Stimulated activated memory B cell treated with anti-CD40 and anti-IgM and Interleukin-4, amounts not matched to agents 10 μg/mL and 1 μg/mL and 100 μg/mL, for 72 hours (primary cell): ENCODE results near the gene TDRD9.
"Not testable (repeated sequence)": the region's sequence is repeated elsewhere in the genome, so short reads cannot be mapped to it uniquely, and the experiment has no call there.

Source experiments
- ATAC-seq: fragments of 150-1000 bp; cut with Tn5 transposase; 2 replicates; pipeline ENCODE4 v1.10.0; 2021
- H3K27ac Mint-ChIP-seq: one replicate; pipeline ENCODE4 v1.8.0; 2022; ENCODE audit warnings: mild to moderate bottlenecking, mixed read lengths
- H3K27me3 Mint-ChIP-seq: one replicate; pipeline ENCODE4 v1.8.0; 2022; ENCODE audit warnings: mixed read lengths
- H3K36me3 Mint-ChIP-seq: one replicate; pipeline ENCODE4 v1.8.0; 2022; ENCODE audit warnings: mixed read lengths
- H3K4me1 Mint-ChIP-seq: one replicate; pipeline ENCODE4 v1.8.0; 2022; ENCODE audit warnings: mixed read lengths
- H3K4me3 Mint-ChIP-seq: one replicate; pipeline ENCODE4 v1.8.0; 2022; ENCODE audit warnings: mild to moderate bottlenecking, moderate library complexity, mixed read lengths
- H3K9me3 Mint-ChIP-seq: one replicate; pipeline ENCODE4 v1.8.0; 2022; ENCODE audit warnings: mixed read lengths

TDRD9 gene

DNA sequence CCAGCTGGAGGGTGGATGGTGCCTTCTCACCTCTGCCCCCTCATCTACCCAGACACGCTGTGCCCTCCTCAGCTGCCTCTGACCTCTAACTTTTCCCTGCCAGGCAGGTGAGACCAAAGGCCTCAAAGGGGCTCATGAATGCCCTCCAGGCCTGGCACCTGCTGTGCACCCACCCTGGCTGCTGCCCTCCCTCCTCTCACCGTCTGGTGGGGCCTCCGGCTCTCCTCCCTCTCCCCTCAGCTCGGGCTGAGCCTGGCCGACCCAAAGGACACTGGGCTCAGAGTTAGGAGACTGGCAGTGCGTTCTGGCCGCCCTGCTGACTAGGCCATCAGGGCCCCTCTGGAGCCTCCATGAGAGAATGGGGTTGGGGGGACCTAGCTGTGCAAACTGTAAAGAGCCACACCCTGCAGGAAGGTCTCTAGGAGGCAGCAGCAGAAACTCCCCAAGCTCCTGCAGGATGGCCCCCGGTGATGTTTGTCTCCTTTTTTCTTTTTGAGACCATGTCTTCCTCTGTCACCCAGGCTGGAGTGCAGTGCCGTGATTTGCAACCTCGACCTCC lies 40.6 kb upstream of the TDRD9 start:
- no peaks in the 10 kb centered on the region for H3K36me3 Mint-ChIP-seq
- no peaks in the 10 kb centered on the region for H3K4me1 Mint-ChIP-seq
- H3K27me3 Mint-ChIP-seq: peaks cover 8% of the 10 kb centered on the region
- H3K9me3 Mint-ChIP-seq: no peaks in the 10 kb centered on the region
- no peak for ATAC-seq
- H3K27ac Mint-ChIP-seq: no peak overlapping the region
- H3K4me3 Mint-ChIP-seq: no peak overlapping the region

DNA sequence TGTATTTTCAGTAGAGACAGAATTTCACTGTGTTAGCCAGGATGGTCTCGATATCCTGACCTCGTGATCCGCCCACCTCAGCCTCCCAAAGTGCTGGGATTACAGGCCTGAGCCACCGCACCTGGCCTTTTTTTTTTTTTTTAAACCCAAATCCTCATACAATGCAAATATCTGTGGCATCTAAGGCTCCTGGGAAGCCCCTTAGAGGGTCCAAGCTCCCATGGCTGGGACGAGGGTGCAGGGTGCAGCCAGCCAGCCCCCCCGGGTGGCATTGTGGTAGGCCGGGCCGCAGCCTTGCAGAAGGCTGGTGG lies 39.3 kb upstream of the TDRD9 start:
- not testable (repeated sequence) for H3K27ac Mint-ChIP-seq, H3K4me3 Mint-ChIP-seq, ATAC-seq, H3K9me3 Mint-ChIP-seq, H3K4me1 Mint-ChIP-seq, H3K27me3 Mint-ChIP-seq, H3K36me3 Mint-ChIP-seq

GRCh38 chr14:103889313-103890051 lies 38.8 kb upstream of the TDRD9 start:
- H3K4me1 Mint-ChIP-seq: no peaks in the 10 kb centered on the region
- no peak for ATAC-seq
- H3K4me3 Mint-ChIP-seq: no peak overlapping the region
- no peaks in the 10 kb centered on the region for H3K27me3 Mint-ChIP-seq
- no peaks in the 10 kb centered on the region for H3K36me3 Mint-ChIP-seq
- H3K9me3 Mint-ChIP-seq: no peaks in the 10 kb centered on the region
- no peak overlapping the region for H3K27ac Mint-ChIP-seq

GRCh38 chr14:103890052-103890371 lies 38.2 kb upstream of the TDRD9 start:
- Mint-ChIP-seq H3K27me3 (no peaks in the 10 kb centered on the region), H3K36me3 (no peaks in the 10 kb centered on the region), H3K9me3 (no peaks in the 10 kb centered on the region), H3K4me1 (no peaks in the 10 kb centered on the region), H3K27ac (no peak overlapping the region), H3K4me3 (no peak overlapping the region)
- ATAC-seq: no peak

DNA sequence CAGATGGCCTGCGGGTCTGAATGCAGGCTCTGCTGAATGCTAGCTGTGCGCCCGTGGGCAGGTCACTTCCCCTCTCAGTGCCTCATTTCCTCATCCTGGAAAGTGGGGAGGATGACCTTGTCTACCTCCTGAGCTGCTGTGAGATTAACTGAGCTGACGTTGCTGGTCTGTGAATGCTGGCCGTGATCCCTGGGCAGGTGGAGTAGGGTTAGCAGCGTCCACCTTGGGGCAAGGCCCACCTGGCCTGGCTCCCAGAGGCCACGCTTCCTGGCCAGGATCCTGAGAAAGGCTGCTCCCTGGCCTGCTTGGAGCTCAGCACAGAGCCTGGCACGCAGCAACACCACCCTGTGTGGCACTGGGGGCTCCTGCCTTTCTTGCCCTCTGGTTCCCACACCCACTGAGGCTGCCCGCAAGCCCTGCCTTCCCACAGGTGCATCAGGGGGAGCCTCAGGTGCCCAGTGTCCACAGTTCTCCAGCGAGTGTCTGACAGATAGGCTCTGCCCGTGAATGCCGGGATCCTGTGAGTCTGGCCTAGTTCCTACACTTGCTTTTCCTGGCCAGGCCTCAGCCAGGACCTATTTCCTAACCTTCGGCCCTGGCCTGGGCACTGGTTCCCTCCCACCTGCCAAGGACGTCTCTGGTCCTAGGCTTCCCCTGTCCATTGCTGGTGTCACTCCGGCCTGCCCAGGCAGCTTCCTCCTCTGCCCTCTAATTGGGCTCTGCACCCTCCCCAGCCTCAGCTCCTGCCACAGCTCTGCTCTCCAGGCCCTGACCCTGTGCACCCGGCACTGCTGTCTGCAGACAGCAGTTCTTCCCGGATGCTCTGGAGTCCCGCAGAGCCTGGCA lies 37.2 kb upstream of the TDRD9 start:
- Mint-ChIP-seq H3K9me3 (no peaks in the 10 kb centered on the region), H3K36me3 (no peaks in the 10 kb centered on the region), H3K4me1 (no peaks in the 10 kb centered on the region), H3K4me3 (no peak overlapping the region), H3K27me3 (peaks cover 2% of the 10 kb centered on the region), H3K27ac (no peak overlapping the region)
- no peak for ATAC-seq

GRCh38 chr14:103891667-103892215 lies 36.5 kb upstream of the TDRD9 start:
- peaks cover 9% of the 10 kb centered on the region for H3K27me3 Mint-ChIP-seq
- H3K4me1 Mint-ChIP-seq: no peaks in the 10 kb centered on the region
- H3K27ac Mint-ChIP-seq: no peak overlapping the region
- no peak overlapping the region for H3K4me3 Mint-ChIP-seq
- ATAC-seq: no peak
- peaks cover 4% of the 10 kb centered on the region for H3K9me3 Mint-ChIP-seq
- no peaks in the 10 kb centered on the region for H3K36me3 Mint-ChIP-seq

DNA sequence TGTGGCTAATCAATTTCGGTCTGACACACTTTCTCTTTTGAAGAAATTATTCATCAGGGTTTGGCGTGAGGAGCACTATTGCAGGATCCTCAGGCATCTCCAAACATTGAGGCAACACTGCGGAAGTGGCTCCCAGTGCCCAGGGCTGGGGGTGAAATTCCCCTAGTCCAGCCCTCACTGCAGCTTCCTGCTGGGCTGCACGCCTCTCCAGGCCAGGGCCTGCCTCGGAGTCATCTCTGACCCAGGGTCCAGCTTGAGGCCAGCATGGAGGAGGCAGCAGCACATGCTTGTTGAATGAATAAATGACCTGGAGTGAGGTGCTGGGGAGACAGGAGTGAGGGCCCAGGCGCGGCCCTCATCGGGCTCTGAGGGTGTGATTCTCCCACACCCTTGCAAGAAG lies 36.0 kb upstream of the TDRD9 start:
- peaks cover 4% of the 10 kb centered on the region for H3K9me3 Mint-ChIP-seq
- H3K4me3 Mint-ChIP-seq: no peak overlapping the region
- H3K36me3 Mint-ChIP-seq: no peaks in the 10 kb centered on the region
- H3K27ac Mint-ChIP-seq: no peak overlapping the region
- no peak for ATAC-seq
- peaks cover 14% of the 10 kb centered on the region for H3K27me3 Mint-ChIP-seq
- no peaks in the 10 kb centered on the region for H3K4me1 Mint-ChIP-seq

GRCh38 chr14:103894034-103894722 lies 34.1 kb upstream of the TDRD9 start:
- Mint-ChIP-seq H3K36me3 (no peaks in the 10 kb centered on the region), H3K4me1 (no peaks in the 10 kb centered on the region), H3K4me3 (no peak overlapping the region), H3K27ac (no peak overlapping the region), H3K9me3 (peaks cover 4% of the 10 kb centered on the region), H3K27me3 (peaks cover 17% of the 10 kb centered on the region)
- ATAC-seq: no peak

DNA sequence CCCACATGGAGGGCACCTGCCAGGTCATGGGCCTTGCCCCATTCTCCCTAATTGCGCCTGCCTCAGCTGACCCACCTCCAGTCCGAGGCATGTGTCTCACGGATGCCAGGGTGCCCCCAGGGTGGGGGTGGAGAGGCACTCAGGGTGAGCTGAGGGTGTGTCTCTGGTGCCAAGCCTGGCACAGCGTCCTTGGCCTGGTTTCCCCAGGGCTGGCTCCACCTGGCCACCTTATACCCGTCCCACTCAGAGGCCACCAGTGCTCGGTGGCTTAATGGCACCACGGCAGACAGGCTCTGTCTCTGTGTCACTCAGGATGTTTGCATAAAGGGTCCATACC lies 33.6 kb upstream of the TDRD9 start:
- no peaks in the 10 kb centered on the region for H3K36me3 Mint-ChIP-seq
- no peak overlapping the region for H3K4me3 Mint-ChIP-seq
- no peaks in the 10 kb centered on the region for H3K4me1 Mint-ChIP-seq
- peaks cover 4% of the 10 kb centered on the region for H3K9me3 Mint-ChIP-seq
- no peak for ATAC-seq
- no peak overlapping the region for H3K27ac Mint-ChIP-seq
- peaks cover 17% of the 10 kb centered on the region for H3K27me3 Mint-ChIP-seq

DNA sequence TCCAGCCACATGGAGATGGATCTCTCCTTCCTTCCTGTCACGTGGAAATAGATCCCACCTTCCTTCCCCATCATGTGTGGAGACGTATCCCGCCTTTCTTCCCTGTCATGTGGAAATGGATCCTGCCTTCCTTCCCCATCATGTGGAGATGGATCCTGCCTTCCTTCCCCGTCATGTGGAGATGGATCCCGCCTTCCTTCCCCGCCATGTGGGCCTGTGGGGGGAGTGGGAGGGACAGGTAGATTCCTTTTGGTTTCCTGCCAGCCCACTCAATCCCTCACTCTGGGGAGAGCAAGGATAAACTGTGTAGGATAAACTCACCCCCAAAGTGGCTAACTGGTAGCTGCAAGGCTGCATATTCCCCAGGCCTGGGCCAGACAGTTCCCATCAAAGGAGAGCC lies 31.7 kb upstream of the TDRD9 start:
- H3K4me3 Mint-ChIP-seq: no peak overlapping the region
- no peak for ATAC-seq
- peaks cover 17% of the 10 kb centered on the region for H3K27me3 Mint-ChIP-seq
- H3K36me3 Mint-ChIP-seq: no peaks in the 10 kb centered on the region
- H3K4me1 Mint-ChIP-seq: peaks cover 6% of the 10 kb centered on the region
- H3K27ac Mint-ChIP-seq: no peak overlapping the region
- peaks cover 4% of the 10 kb centered on the region for H3K9me3 Mint-ChIP-seq

GRCh38 chr14:103897075-103897947 lies 30.9 kb upstream of the TDRD9 start:
- ATAC-seq: no peak
- H3K36me3 Mint-ChIP-seq: no peaks in the 10 kb centered on the region

GRCh38 chr14:103898204-103898603 lies 30.1 kb upstream of the TDRD9 start:
- no peak for ATAC-seq
- Mint-ChIP-seq H3K9me3 (peaks cover 4% of the 10 kb centered on the region), H3K27ac (no peak overlapping the region), H3K4me1 (peaks cover 6% of the 10 kb centered on the region), H3K4me3 (no peak overlapping the region), H3K36me3 (no peaks in the 10 kb centered on the region), H3K27me3 (peaks cover 17% of the 10 kb centered on the region)

More at GRCh38 chr14:103897075-103897947, 30.9 kb upstream of the TDRD9 start:
- no peak overlapping the region for H3K27ac Mint-ChIP-seq
- H3K9me3 Mint-ChIP-seq: peaks cover 4% of the 10 kb centered on the region
- peaks cover 17% of the 10 kb centered on the region for H3K27me3 Mint-ChIP-seq
- H3K4me3 Mint-ChIP-seq: no peak overlapping the region
- H3K4me1 Mint-ChIP-seq: peaks cover 6% of the 10 kb centered on the region

DNA sequence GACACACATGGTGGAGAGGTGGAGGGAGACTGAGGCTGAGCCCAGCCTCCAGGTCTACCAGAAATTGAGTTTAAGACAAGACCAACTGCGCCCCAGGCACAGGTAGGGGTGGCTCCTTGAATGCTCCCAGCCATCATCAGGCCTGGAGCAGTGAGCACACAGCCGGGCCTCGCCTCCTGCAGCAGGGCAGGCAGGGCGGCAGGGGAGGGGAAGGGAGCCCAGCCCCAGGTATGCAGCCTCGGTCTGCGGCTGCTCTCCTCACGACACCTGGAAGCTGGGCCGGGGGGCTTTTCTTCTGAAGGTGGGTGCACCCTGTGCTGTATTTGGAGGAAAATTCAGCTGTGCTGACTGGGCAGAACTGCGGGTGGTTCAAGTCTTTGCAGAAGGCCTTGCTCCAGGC lies 29.5 kb upstream of the TDRD9 start:
- ATAC-seq: no peak
- Mint-ChIP-seq H3K9me3 (peaks cover 4% of the 10 kb centered on the region), H3K4me1 (peaks cover 6% of the 10 kb centered on the region), H3K36me3 (no peaks in the 10 kb centered on the region), H3K27me3 (peaks cover 19% of the 10 kb centered on the region), H3K27ac (no peak overlapping the region), H3K4me3 (no peak overlapping the region)

GRCh38 chr14:103899316-103899715 lies 28.9 kb upstream of the TDRD9 start:
- Mint-ChIP-seq H3K27ac (no peak overlapping the region), H3K27me3 (peaks cover 25% of the 10 kb centered on the region), H3K4me3 (no peak overlapping the region)

DNA sequence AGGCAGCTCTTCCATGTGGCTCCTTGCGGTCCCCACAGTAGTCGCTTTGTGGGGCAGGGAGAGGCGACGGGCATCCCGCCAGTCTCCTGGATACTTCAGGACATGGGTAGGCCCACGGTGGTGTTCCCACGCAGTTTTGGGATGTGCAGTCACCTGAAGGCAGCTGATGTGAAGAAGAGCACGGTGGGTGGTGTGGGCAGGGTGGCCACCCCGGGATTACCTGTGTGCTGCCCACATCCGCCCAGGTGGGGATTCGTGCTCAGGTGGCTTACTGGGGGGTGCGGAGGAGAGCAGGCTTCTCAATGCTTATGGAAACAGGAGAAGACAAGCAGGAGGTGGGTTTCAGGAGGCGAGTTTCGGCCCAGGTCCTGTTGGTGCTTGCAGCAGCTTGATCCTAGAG lies 28.4 kb upstream of the TDRD9 start:
- Mint-ChIP-seq H3K4me1 (peaks cover 6% of the 10 kb centered on the region), H3K27me3 (peaks cover 29% of the 10 kb centered on the region), H3K27ac (no peak overlapping the region), H3K36me3 (no peaks in the 10 kb centered on the region), H3K9me3 (peaks cover 4% of the 10 kb centered on the region), H3K4me3 (no peak overlapping the region)
- no peak for ATAC-seq

More at GRCh38 chr14:103899316-103899715, 28.9 kb upstream of the TDRD9 start:
- Mint-ChIP-seq H3K36me3 (no peaks in the 10 kb centered on the region), H3K4me1 (peaks cover 6% of the 10 kb centered on the region), H3K9me3 (peaks cover 4% of the 10 kb centered on the region)
- ATAC-seq: no peak
